AML-193 (cell line): ENCODE results near the gene SPINK1.
A peak's percentile ranks its signal among the peaks of the same experiment; 100 is the strongest.

ENCODE experiments used
- DNase-seq, 2 experiments: peaks; one replicate each; lab custom pipeline; 2025; lab: John Stamatoyannopoulos, UW

Gene SPINK1

DNA sequence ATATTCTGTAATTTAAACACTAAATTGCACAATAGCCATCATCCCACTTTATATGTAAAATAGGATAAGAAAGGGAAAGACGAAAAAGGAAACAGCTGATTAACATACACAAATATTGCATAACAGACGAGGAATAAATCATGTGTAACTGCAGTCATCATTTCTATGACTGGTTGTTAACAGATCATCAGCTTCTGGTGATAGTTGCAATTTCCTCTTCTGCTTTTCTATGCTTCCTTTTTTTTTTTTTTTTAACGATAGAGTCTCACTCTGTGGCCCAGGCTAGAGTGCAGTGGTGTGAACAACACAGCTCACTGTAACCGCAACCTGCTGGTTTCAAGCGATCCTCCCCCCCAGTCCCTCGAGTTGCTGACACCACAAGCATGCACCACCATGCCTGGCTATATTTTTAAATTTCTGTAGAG, 26.4 kb downstream of the SPINK1 start:
- peak; percentile 95 to 97 for DNase-seq

GRCh38 chr5:147804334-147804733, 27.1 kb downstream of the SPINK1 start:
- no peak for DNase-seq

GRCh38 chr5:147803926-147804325, 27.5 kb downstream of the SPINK1 start:
- DNase-seq = no peak

- DNase-seq = peak in 1 of 2 experiments; percentile 2
These were observed 28.3 kb downstream of the SPINK1 start for GRCh38 chr5:147803161-147803560.

GRCh38 chr5:147801461-147801860, 30.0 kb downstream of the SPINK1 start:
- no peak for DNase-seq

DNA sequence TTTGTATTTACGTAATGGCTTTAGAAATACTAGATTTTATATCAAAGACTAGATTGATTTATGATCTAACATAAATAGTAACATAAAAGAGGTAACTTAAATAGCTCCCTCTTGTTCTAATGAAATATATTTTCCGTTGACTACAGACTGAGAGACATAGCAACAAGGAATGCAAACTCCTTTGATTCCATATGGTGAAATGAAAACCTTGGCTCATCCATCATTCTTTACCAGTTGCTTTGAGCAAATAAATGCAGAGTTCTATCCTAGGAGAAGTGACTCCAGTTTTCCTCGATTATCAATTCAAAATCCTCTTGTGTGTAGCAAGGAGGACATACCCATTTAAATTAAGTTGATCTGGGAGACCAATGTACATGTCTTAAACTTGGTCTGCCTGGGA, 31.0 kb downstream of the SPINK1 start:
- DNase-seq = no peak

DNA sequence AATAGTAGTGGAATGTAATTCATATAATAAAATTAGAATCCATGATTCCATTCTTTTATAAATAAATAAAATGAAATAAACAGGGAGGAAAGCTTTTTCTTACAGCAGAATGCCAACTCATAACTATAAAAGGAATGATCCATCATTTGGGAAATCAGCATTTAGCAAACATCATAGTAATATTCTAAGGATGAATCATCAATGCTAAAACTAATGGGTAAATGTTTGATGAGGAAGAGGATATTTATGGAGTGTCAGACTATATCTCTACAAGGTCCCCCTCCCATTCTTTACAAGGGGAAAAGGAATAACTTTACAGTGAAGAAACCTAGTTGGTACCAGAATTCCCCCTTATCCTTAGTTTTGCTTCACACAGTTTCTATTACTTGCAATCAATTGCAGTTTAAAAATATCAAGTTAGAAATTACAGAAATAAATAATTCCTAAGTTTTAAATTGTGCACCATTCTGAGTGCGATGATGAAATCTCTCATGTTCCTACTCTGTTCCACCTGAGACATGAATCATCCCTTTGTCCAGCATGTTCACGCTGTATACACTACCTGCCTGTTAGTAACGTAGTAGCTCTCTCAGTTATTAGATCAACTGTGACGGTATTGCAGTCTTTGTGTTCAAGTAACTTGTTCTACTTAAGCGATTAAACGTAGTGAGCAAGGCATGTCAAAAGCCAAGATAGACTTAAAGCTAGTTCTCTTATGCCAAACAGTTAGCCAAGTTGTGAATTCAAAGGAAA, 34.7 kb downstream of the SPINK1 start:
- no peak for DNase-seq

DNA sequence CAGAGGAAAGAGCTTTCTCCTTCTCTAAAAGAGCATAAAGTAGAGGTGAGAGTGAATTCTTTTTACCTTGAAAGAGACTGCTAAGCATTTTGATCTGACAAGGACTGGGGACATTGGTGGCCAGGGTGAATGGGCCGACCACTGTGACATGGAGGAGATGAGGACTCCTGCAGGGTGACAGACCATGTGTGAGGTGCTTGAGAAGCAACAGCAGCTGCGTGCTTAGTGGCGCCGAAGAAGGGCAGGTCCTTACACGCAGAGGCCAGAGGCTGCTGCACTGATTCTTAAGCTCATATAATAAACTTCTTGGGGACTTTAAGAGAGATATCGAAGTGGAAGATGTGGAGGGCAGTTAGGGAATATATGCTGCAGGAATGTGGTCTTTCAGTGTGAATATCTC, 40.3 kb downstream of the SPINK1 start:
- no peak for DNase-seq

DNA sequence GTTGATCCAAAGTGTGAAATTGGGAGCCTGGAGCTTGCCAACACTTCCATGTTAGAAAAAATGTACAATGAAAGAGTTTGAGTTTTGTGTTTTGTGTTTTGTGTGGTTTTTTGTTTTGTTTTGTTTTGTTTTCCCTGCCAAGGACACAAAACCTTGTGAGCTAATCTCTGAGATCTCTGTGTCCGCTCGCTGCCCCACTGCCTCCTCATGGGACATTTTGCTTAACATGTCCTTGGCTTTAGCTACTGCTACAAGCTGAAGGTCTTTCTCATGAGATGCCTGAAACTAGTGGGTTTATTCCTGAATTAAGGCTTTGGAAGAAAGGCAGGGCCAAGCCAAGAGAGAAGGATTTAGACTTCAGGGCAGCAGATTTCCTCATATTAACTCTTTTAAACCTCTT, 41.7 kb downstream of the SPINK1 start:
- DNase-seq = no peak

DNA sequence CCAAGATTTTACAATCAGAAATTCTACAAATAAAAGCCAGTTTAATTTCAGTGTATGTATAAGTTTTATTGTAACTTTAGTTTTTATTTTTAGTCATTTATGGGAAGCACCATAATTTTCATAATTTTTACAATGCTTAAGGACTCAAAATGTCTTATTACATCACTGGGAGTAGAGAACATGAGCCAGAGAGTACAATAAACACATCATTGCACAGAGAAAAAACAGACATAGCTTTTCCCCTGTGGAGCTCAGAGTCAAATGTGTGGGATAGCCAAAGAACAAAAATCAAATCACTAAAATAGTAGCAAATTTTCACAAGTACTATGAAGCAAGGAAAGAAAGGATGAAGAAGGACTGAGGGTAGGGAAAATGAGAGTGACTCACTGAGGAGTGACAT, 43.4 kb downstream of the SPINK1 start:
- DNase-seq = no peak

DNA sequence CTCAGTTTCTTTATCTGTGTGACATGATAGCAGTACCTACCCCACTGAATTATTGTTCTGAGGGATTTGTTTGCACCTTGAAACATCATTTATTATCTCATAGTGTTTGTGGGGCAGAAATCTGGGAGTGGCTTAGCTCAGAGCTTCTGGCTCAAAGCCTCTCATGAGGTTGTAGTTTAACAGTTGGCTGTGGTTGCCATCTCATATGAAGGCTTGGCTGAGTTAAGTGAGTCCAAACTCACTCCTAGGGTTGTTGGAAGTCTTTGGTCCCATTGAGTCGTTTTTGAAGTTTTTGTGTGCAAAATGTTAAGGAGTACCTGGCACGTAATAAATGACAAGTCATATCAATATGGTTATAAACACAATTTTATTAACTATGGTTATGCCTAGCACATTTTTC, 45.3 kb downstream of the SPINK1 start:
- DNase-seq = no peak

DNA sequence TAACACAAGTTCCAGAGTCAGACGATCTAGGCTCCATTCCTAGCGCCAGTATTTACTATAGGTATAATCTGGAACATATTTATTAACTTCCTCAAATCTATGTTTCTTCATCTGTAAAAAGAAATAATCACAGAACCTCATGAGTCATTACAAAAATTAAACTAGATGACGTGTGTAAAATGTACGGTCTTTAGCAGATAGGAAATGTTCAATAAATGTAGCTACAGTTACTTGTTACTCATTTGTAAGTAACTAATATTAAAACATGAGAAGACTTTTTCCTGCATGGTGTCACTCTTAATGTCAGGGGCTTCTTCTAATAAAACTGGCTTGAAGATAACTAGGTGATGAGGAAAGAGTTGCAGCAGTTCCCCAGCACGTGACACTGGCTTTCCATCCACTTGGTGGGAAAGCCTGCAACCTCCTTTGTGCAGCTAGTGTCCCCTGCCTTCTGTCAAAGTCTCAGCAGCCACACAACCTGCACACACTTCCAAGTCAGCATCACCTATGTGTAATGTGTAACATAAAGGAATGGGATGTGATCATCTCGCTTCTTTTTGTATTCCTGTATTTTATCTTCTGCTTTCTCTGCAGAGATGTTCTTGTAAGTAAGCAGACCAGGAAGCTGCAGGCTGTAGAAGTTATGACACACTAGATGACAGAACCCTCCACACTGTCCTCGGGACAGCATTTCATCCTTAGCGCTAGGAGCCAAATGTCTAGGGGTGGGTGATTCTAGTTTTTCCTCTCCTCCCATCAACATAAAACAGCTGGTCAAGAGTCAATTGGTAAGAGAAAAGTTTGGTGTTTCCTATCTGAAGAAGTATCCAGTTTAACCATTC, 47.1 kb downstream of the SPINK1 start:
- DNase-seq = no peak

- no peak for DNase-seq
These were observed 49.1 kb downstream of the SPINK1 start, which contains the start of gene JAKMIP2 for GRCh38 chr5:147782110-147783028. JAKMIP2 (minus strand) TSS chr5:147782728; CDS start chr5:147671806, 110,922 bp downstream.

DNA sequence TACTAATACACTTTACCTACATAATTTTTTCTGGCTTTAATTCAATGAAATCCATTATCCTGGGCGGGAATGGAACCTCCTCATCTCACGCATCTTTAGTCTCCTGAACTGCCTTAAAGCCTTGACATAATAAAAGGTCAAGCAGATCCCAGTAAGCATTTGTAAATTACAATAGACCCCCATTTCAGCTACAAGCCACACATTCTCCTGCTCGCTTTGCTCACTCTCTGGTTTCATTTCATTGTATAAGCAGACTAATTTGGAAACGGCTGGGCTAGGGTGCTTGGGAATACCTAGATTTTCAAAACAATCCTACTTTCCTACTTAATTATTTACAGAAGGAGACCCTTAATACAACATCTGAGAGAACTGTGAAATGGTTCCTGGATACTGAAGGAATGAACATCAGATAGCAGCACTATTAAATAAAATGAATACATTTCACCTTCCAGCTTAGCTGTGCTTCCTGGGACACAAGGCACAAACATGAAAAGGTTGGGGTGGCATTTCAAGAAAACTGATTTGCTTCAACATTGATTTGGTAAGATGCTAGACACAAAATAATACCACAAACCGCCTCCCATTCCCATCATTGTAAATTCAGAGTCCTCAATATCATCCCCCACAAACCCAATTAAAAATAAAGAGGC, 50.4 kb downstream of the SPINK1 start:
- DNase-seq = no peak

GRCh38 chr5:147779694-147780093, 51.8 kb downstream of the SPINK1 start:
- no peak for DNase-seq

GRCh38 chr5:147776989-147777388, 54.5 kb downstream of the SPINK1 start:
- no peak for DNase-seq
